Measurements from ENCODE around the gene SLC12A8.

Gene SLC12A8

DNA sequence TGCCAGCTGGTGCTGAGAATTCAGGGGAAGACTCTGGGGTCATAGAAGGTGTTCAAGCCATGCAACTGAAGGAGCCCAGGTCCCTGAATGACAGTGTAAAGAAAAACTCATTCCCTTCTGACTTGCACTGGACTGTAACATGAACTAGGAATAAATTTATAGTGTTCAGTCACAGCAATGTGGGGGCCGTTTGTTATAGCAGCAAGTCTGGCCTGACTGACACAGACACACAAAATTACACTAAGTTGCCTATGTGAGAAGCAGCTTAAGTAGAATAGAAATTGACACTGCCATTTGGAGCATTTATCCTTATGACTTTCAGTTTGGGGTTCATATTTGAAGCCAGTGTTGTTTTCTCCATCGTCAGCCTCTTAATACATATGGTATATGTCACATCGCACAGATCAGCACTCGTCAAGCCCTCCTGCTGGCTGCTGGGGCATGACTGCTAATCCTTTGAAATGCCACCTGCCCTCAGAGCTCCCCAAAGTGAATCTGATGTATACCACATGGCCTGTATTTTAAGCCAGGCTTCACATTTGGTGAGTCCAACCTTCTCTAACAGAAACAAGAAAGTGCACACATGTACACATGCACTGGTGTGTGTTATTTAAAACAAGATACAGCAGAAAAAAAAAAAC is 139.7 kb downstream of the SLC12A8 start:
- H3K9ac ChIP-seq (ENCODE audit: low read length in 5 of 5), result no peak overlapping the region
- H3K36me3 ChIP-seq (ENCODE audit: control insufficient read depth in 5 of 5, insufficient read depth in 5 of 5, low read length in 5 of 5), result no peaks in the 10 kb centered on the region
- H3K9me3 ChIP-seq (ENCODE audit: control insufficient read depth in 5 of 5, low read length in 5 of 5), result no peaks in the 10 kb centered on the region
- H3K4me3 ChIP-seq (ENCODE audit: low read depth in 1 of 5, low read length in 5 of 5), result no peak overlapping the region
- H3K4me1 ChIP-seq (ENCODE audit: control insufficient read depth in 5 of 5, insufficient read depth in 5 of 5, low read length in 5 of 5), result peaks cover 0 to 10% (median 0%) of the 10 kb centered on the region in 5 donors
- H3K27ac ChIP-seq (ENCODE audit: low read depth, low read length), result no peak overlapping the region
- H3K27me3 ChIP-seq (ENCODE audit: control insufficient read depth in 5 of 5, insufficient read depth in 4 of 5, low read length in 5 of 5), result no peaks in the 10 kb centered on the region

DNA sequence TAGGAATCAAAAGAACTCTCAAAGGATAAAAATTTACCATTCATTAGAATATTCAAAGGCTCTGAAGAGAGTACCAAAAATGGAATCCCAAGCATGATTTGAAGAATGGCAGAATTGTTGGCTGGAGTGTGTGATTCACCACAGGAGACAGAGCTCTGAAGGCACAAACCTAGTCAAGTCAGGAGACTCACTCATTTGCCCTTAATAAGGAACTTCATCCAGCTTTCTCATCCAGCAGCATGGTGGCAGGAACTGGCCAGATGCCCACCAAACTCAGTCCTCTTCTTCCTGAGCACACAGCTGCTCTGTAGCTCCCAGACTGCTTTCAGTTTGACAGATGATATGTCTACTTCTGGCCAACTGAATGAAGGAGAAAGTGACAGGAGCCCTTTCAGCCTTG is 140.2 kb downstream of the SLC12A8 start:
- Histone ChIP-seq H3K36me3 (ENCODE audit: control insufficient read depth in 5 of 5, insufficient read depth in 5 of 5, low read length in 5 of 5) (no peaks in the 10 kb centered on the region), H3K4me3 (ENCODE audit: low read depth in 1 of 5, low read length in 5 of 5) (no peak overlapping the region), H3K4me1 (ENCODE audit: control insufficient read depth in 5 of 5, insufficient read depth in 5 of 5, low read length in 5 of 5) (peaks cover 0 to 10% (median 0%) of the 10 kb centered on the region in 5 donors), H3K9me3 (ENCODE audit: control insufficient read depth in 5 of 5, low read length in 5 of 5) (no peaks in the 10 kb centered on the region), H3K27ac (ENCODE audit: low read depth, low read length) (no peak overlapping the region), H3K9ac (ENCODE audit: low read length in 5 of 5) (no peak overlapping the region), H3K27me3 (ENCODE audit: control insufficient read depth in 5 of 5, insufficient read depth in 4 of 5, low read length in 5 of 5) (no peaks in the 10 kb centered on the region)

DNA sequence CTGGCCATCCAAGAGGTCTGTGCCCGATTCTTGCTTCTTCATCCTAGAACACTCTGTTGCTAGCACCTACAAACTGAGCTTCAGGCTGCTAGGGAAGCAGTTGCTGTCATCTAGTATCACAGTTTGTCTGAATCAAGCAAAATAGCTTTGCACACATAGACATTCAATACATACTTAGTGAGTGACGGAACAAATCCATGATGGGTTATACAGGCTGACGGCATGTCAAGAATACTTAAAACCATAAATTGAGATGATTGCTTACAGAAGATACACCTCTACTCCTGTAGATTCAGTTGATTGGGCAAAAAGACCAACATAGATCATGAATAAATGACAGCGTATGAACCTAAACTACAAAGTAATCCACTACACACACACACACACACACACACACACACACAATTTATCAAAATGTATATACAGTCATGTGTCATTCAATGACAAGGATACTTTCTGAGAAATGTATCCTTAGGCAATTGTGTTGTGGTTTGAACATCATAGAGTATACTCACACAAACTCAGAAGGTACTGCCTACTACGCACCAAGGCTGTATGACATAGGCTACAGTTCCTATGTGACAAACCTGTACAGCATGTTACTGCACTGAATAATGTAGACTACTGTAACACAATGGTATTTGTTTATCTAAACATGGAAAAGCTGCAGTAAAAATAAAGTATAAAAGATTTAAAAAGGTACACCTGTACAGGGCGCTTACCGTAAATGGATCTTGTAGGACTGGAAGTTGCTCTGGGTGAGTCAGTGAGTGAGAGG is 142.4 kb downstream of the SLC12A8 start:
- Histone ChIP-seq H3K27me3 (ENCODE audit: control insufficient read depth in 5 of 5, insufficient read depth in 4 of 5, low read length in 5 of 5) (no peaks in the 10 kb centered on the region), H3K27ac (ENCODE audit: low read depth, low read length) (no peak overlapping the region), H3K36me3 (ENCODE audit: control insufficient read depth in 5 of 5, insufficient read depth in 5 of 5, low read length in 5 of 5) (no peaks in the 10 kb centered on the region), H3K9me3 (ENCODE audit: control insufficient read depth in 5 of 5, low read length in 5 of 5) (no peaks in the 10 kb centered on the region), H3K9ac (ENCODE audit: low read length in 5 of 5) (no peak overlapping the region), H3K4me1 (ENCODE audit: control insufficient read depth in 5 of 5, insufficient read depth in 5 of 5, low read length in 5 of 5) (peaks cover 0 to 10% (median 0%) of the 10 kb centered on the region in 5 donors), H3K4me3 (ENCODE audit: low read depth in 1 of 5, low read length in 5 of 5) (no peak overlapping the region)

DNA sequence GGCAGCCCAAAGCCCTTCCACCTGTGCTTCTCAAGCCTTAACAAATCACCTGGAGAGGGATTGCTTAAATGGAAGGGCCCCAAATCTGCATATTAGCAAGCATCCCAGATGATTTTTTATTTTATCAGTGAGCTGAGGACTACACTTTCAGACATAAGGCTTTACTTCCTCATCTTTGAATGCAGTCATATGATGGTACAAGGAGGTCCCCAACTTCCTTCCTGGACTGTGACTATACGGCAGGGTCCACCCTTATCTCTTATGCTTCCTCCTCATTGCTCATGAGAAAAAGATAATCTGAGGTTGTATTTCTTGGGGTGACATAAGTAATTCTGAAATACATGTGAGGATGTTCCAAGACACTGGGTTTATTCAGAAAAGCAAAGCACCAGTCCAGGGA is 143.1 kb downstream of the SLC12A8 start:
- no peaks in the 10 kb centered on the region for H3K36me3 ChIP-seq (ENCODE audit: control insufficient read depth in 5 of 5, insufficient read depth in 5 of 5, low read length in 5 of 5)
- H3K9me3 ChIP-seq (ENCODE audit: control insufficient read depth in 5 of 5, low read length in 5 of 5), result no peaks in the 10 kb centered on the region
- H3K4me1 ChIP-seq (ENCODE audit: control insufficient read depth in 5 of 5, insufficient read depth in 5 of 5, low read length in 5 of 5), result peaks cover 0 to 10% (median 0%) of the 10 kb centered on the region in 5 donors
- no peak overlapping the region for H3K27ac ChIP-seq (ENCODE audit: low read depth, low read length)
- no peaks in the 10 kb centered on the region for H3K27me3 ChIP-seq (ENCODE audit: control insufficient read depth in 5 of 5, insufficient read depth in 4 of 5, low read length in 5 of 5)
- H3K9ac ChIP-seq (ENCODE audit: low read length in 5 of 5), result no peak overlapping the region
- H3K4me3 ChIP-seq (ENCODE audit: low read depth in 1 of 5, low read length in 5 of 5), result no peak overlapping the region

DNA sequence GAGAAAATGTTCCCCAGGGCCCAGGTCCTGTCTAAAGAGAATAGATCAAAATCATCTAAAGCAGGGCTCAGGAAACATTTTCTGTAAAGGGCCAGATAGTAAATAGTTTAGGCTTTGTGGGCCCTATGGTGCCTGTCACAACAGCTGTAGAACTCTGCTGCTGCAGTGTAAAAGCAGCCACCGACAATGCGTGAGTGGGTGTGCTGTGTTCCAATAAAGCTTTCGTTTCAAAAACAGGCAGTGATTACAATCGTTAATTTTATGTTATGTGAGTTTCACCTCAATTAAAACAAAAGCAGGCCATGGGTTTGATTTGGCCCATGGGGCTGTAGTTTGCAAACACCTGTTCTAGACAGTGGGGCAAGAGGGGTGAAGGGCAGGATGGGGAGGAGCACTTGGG is 144.3 kb downstream of the SLC12A8 start:
- H3K27me3 ChIP-seq (ENCODE audit: control insufficient read depth in 5 of 5, insufficient read depth in 4 of 5, low read length in 5 of 5), result no peaks in the 10 kb centered on the region
- H3K9me3 ChIP-seq (ENCODE audit: control insufficient read depth in 5 of 5, low read length in 5 of 5), result no peaks in the 10 kb centered on the region
- H3K4me3 ChIP-seq (ENCODE audit: low read depth in 1 of 5, low read length in 5 of 5), result no peak overlapping the region
- H3K27ac ChIP-seq (ENCODE audit: low read depth, low read length), result no peak overlapping the region
- H3K4me1 ChIP-seq (ENCODE audit: control insufficient read depth in 5 of 5, insufficient read depth in 5 of 5, low read length in 5 of 5), result peaks cover 2 to 15% (median 3%) of the 10 kb centered on the region in 5 donors
- no peaks in the 10 kb centered on the region for H3K36me3 ChIP-seq (ENCODE audit: control insufficient read depth in 5 of 5, insufficient read depth in 5 of 5, low read length in 5 of 5)
- no peak overlapping the region for H3K9ac ChIP-seq (ENCODE audit: low read length in 5 of 5)

DNA sequence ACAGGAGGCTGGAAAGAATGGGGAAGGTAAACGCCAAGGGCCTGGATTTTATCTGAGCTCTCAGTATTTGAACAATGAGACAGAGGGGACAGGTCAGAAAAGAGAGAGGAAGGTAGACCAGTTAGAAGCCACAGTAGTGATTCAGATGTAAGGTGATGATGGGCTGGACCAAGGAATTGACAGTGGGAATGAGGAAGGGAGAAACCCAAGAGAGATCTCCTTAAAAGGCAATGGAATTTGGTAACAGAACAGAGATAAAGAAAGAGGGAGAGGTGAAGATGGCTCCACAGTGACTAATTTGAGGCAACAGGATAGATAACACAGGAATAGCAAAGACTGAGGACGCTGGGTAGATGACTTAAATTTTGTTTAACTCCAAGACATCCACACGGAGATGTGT is 145.3 kb downstream of the SLC12A8 start:
- no peak overlapping the region for H3K4me3 ChIP-seq (ENCODE audit: low read depth in 1 of 5, low read length in 5 of 5)
- no peak overlapping the region for H3K27ac ChIP-seq (ENCODE audit: low read depth, low read length)
- H3K4me1 ChIP-seq (ENCODE audit: control insufficient read depth in 5 of 5, insufficient read depth in 5 of 5, low read length in 5 of 5), result peaks cover 7 to 26% (median 13%) of the 10 kb centered on the region in 5 donors
- H3K27me3 ChIP-seq (ENCODE audit: control insufficient read depth in 5 of 5, insufficient read depth in 4 of 5, low read length in 5 of 5), result no peaks in the 10 kb centered on the region
- no peaks in the 10 kb centered on the region for H3K9me3 ChIP-seq (ENCODE audit: control insufficient read depth in 5 of 5, low read length in 5 of 5)
- H3K9ac ChIP-seq (ENCODE audit: low read length in 5 of 5), result no peak overlapping the region
- H3K36me3 ChIP-seq (ENCODE audit: control insufficient read depth in 5 of 5, insufficient read depth in 5 of 5, low read length in 5 of 5), result no peaks in the 10 kb centered on the region

DNA sequence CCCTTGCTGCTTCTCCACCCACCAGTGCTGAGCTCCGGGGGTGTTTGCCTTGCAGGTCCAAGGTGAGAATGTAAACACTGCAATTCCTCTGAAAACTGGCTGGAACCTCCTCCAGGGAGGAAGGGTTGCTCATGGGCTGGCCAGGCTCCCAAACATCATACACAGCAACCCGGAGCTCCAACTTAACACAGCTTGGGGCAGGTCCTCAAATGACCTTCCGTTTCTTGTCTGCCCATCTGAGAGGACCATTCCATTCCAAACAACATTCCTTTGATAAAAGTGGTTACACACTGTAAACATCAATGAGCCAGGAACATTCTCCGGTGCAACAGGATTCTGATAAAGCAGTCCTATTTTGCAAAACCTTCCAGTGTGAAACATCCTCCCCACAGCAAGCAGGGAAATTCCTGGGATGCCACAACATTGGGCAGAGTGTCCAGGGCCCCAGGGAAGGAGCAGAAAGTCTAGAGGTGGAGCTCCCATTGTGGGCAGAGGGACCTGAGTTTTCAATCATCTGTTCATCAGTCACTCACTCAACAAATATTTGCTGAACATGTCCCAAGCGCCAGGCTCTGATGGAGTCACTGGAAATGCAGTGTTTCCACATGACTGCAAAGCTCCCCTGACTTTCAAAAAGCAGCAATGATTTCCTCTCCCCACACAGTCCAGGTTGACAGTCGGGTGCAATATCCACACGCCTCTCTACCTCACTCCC is 149.5 kb downstream of the SLC12A8 start:
- Histone ChIP-seq H3K4me3 (ENCODE audit: low read depth in 1 of 5, low read length in 5 of 5) (no peak overlapping the region), H3K27me3 (ENCODE audit: control insufficient read depth in 5 of 5, insufficient read depth in 4 of 5, low read length in 5 of 5) (no peaks in the 10 kb centered on the region), H3K4me1 (ENCODE audit: control insufficient read depth in 5 of 5, insufficient read depth in 5 of 5, low read length in 5 of 5) (peaks cover 15 to 42% (median 38%) of the 10 kb centered on the region in 5 donors), H3K9me3 (ENCODE audit: control insufficient read depth in 5 of 5, low read length in 5 of 5) (no peaks in the 10 kb centered on the region), H3K27ac (ENCODE audit: low read depth, low read length) (no peak overlapping the region), H3K9ac (ENCODE audit: low read length in 5 of 5) (no peak overlapping the region), H3K36me3 (ENCODE audit: control insufficient read depth in 5 of 5, insufficient read depth in 5 of 5, low read length in 5 of 5) (no peaks in the 10 kb centered on the region)

DNA sequence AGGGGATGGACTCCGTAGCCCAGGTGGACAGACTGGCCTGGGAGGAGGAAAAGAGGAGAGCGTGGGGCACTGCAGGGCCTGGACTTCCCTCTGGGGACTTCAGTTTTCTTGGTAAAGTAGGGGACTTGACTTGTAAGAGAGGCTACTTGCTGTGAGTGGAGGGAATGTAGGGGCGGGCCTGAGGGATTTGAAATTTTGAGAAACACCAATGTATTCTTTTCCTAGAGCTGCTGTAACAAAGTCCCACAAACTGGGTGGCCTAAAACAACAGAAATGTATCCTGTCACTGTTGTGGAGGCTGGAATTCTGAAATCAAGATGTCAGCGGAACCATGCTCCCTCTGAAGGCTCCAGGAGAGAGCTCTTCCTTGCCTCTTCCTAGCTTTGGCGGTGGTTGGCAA is 150.9 kb downstream of the SLC12A8 start:
- H3K9ac ChIP-seq (ENCODE audit: low read length in 5 of 5), result no peak overlapping the region
- peak overlapping the region in 4 of 5 donors; percentile 13 to 39 (median 22) for H3K4me3 ChIP-seq (ENCODE audit: low read depth in 1 of 5, low read length in 5 of 5)
- no peaks in the 10 kb centered on the region for H3K9me3 ChIP-seq (ENCODE audit: control insufficient read depth in 5 of 5, low read length in 5 of 5)
- H3K27me3 ChIP-seq (ENCODE audit: control insufficient read depth in 5 of 5, insufficient read depth in 4 of 5, low read length in 5 of 5), result no peaks in the 10 kb centered on the region
- no peaks in the 10 kb centered on the region for H3K36me3 ChIP-seq (ENCODE audit: control insufficient read depth in 5 of 5, insufficient read depth in 5 of 5, low read length in 5 of 5)
- peaks cover 15 to 46% (median 40%) of the 10 kb centered on the region in 5 donors for H3K4me1 ChIP-seq (ENCODE audit: control insufficient read depth in 5 of 5, insufficient read depth in 5 of 5, low read length in 5 of 5)
- H3K27ac ChIP-seq (ENCODE audit: low read depth, low read length), result peak overlapping the region; percentile 42

DNA sequence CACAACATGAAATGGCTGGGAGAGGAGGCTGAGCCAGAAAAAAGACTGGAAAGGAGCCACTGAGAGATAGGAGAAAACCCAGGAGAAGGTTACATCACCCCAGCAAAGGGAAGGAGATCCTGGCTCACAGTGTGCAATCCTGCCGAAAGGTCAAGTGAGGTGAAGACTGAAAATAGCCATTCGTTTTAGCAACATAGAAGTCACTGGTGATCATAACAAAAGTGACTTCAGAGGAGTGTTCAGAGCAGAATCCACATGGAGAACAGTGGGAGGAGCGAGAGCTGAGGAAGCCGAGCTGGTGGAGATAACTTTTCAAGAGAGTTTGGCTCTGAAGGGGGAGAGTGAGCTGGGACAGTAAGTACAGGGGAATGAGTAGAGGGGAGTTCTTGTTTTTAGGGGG is 151.4 kb downstream of the SLC12A8 start:
- no peaks in the 10 kb centered on the region for H3K9me3 ChIP-seq (ENCODE audit: control insufficient read depth in 5 of 5, low read length in 5 of 5)
- peak overlapping the region; percentile 42 for H3K27ac ChIP-seq (ENCODE audit: low read depth, low read length)
- peaks cover 17 to 51% (median 45%) of the 10 kb centered on the region in 5 donors for H3K4me1 ChIP-seq (ENCODE audit: control insufficient read depth in 5 of 5, insufficient read depth in 5 of 5, low read length in 5 of 5)
- no peak overlapping the region for H3K9ac ChIP-seq (ENCODE audit: low read length in 5 of 5)
- no peaks in the 10 kb centered on the region for H3K27me3 ChIP-seq (ENCODE audit: control insufficient read depth in 5 of 5, insufficient read depth in 4 of 5, low read length in 5 of 5)
- peak overlapping the region in 3 of 5 donors; percentile 19 to 39 (median 26) for H3K4me3 ChIP-seq (ENCODE audit: low read depth in 1 of 5, low read length in 5 of 5)
- H3K36me3 ChIP-seq (ENCODE audit: control insufficient read depth in 5 of 5, insufficient read depth in 5 of 5, low read length in 5 of 5), result no peaks in the 10 kb centered on the region

All from subcutaneous abdominal adipose tissue (tissue), 5 donors.